ENCODE data around the gene RREB1. TPM values are rescaled to one million over a fixed set of nuclear protein-coding genes. Genes with fewer than 3 reads are reported as not detected.

The RREB1 gene
- total RNA-seq, 1 experiment from 2014 or later: 30.7 TPM

- intact Hi-C loops (cut with micrococcal nuclease; ENCODE audit: unreplicated experiment): no loop called here
- POLR2A ChIA-PET: no interaction called here
- BruUV-seq (replicated peaks): no TSS peak
- Histone ChIP-seq H3K4me1 (ENCODE audit: control insufficient read depth, insufficient read depth, low read length) (no peaks in the 10 kb centered on the region; the same call in 1 of the 2 replicates), H3K27ac (ENCODE audit: low read length) (no peak overlapping the region), H3K9me3 (ENCODE audit: control insufficient read depth, insufficient read depth, low read depth, low read length) (no peaks in the 10 kb centered on the region), H3K27me3 (ENCODE audit: control insufficient read depth, insufficient read depth, low read length) (no peaks in the 10 kb centered on the region), H3K4me3 (ENCODE audit: low read depth in 2 of 2, low read length in 2 of 2) (no peak overlapping the region), H3K36me3 (ENCODE audit: control insufficient read depth, insufficient read depth, low read length) (no peaks in the 10 kb centered on the region)
- CTCF ChIA-PET: interaction anchor here (0.6 to 0.7 kb wide), 2 partner anchors 18 to 158 kb away, joined by 4 to 5 read pairs; no protein-coding TSS in a partner anchor
- no peak for DNase-seq (ENCODE audit: low read depth, low spot score)
- no peak for ATAC-seq
- TF ChIP-seq REST (IDR thresholded peaks at IDR 0.05; ENCODE audit: insufficient read depth in 1 of 2, low read depth in 2 of 2, low read length in 1 of 2) (no peak), SIN3A (IDR thresholded peaks at IDR 0.05; ENCODE audit: borderline replicate concordance, insufficient read depth, low read depth, low read length) (no peak), POLR2AphosphoS5 (IDR thresholded peaks at IDR 0.05; ENCODE audit: low read depth, low read length) (no peak), TCF7L2 (IDR thresholded peaks at IDR 0.05; ENCODE audit: low read depth, low read length) (no peak)
- TF ChIP-seq, protein P1, sequence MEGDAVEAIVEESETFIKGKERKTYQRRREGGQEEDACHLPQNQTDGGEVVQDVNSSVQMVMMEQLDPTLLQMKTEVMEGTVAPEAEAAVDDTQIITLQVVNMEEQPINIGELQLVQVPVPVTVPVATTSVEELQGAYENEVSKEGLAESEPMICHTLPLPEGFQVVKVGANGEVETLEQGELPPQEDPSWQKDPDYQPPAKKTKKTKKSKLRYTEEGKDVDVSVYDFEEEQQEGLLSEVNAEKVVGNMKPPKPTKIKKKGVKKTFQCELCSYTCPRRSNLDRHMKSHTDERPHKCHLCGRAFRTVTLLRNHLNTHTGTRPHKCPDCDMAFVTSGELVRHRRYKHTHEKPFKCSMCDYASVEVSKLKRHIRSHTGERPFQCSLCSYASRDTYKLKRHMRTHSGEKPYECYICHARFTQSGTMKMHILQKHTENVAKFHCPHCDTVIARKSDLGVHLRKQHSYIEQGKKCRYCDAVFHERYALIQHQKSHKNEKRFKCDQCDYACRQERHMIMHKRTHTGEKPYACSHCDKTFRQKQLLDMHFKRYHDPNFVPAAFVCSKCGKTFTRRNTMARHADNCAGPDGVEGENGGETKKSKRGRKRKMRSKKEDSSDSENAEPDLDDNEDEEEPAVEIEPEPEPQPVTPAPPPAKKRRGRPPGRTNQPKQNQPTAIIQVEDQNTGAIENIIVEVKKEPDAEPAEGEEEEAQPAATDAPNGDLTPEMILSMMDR (IDR thresholded peaks at IDR 0.05): no peak
- in situ Hi-C loops (cut with HindIII; ENCODE audit: low pct_unique_long_range_greater_than_20kb, low sequenced_read_pairs): no loop called here
Observed at GRCh38 chr6:7088076-7088742, 19.6 kb upstream of the RREB1 start.

GRCh38 chr6:7098993-7099392 lies 8.8 kb upstream of the RREB1 start:
- intact Hi-C loops (cut with micrococcal nuclease; ENCODE audit: unreplicated experiment) (no loop called here), in situ Hi-C loops (cut with HindIII; ENCODE audit: low pct_unique_long_range_greater_than_20kb, low sequenced_read_pairs) (no loop called here)
- DNase-seq (ENCODE audit: low read depth, low spot score) (no peak), ATAC-seq (no peak)
- Histone ChIP-seq H3K27me3 (ENCODE audit: control insufficient read depth, insufficient read depth, low read length) (no peaks in the 10 kb centered on the region), H3K36me3 (ENCODE audit: control insufficient read depth, insufficient read depth, low read length) (no peaks in the 10 kb centered on the region), H3K9me3 (ENCODE audit: control insufficient read depth, insufficient read depth, low read depth, low read length) (no peaks in the 10 kb centered on the region), H3K27ac (ENCODE audit: low read length) (no peak overlapping the region), H3K4me3 (ENCODE audit: low read depth in 2 of 2, low read length in 2 of 2) (no peak overlapping the region), H3K4me1 (ENCODE audit: control insufficient read depth, insufficient read depth, low read length) (no peaks in the 10 kb centered on the region)
- CTCF ChIA-PET: no interaction called here
- no TSS peak for BruUV-seq (replicated peaks)
- no peak for TF ChIP-seq TCF7L2 (IDR thresholded peaks at IDR 0.05; ENCODE audit: low read depth, low read length)
- no peak for TF ChIP-seq SIN3A (IDR thresholded peaks at IDR 0.05; ENCODE audit: borderline replicate concordance, insufficient read depth, low read depth, low read length)
- TF ChIP-seq REST (IDR thresholded peaks at IDR 0.05; ENCODE audit: insufficient read depth in 1 of 2, low read depth in 2 of 2, low read length in 1 of 2): no peak
- TF ChIP-seq, protein P1 (IDR thresholded peaks at IDR 0.05): no peak
- TF ChIP-seq POLR2AphosphoS5 (IDR thresholded peaks at IDR 0.05; ENCODE audit: low read depth, low read length): no peak
- POLR2A ChIA-PET: interaction anchor here (0.5 kb wide), 1 partner anchor 121 kb away, joined by 6 read pairs; no protein-coding TSS in a partner anchor
